ENCODE data around the gene TFDP1.

Gene TFDP1

DNA sequence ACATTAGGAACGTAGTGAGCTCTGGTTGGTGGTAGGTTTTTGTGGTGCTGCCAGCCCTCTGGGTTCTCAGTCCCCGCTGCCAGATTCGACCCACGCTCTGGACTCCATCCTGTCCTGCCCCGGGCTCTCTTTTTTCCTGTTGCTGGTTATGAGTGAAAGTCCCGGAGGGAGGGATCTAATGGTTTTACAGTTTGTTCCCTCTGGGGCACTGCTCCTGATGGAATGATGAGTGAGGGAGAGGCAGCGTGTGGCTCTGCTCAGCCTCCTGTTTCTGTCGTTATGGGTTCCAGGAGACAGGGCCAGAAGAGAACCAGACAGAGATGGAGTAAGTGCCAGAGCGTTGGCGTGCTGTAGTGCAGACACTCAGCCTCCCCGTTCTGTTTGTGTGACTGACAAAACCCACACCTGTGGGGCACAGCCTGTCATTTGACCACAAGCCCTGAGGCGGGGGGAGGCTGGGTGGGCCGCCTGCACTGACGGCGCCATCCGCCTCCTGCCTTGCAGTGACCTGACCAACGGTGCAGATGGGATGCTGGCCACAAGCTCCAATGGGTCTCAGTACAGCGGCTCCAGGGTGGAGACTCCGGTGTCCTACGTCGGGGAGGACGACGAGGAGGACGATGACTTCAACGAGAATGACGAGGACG lies 55.2 kb downstream of the TFDP1 start:
- TF ChIP-seq, protein P1, sequence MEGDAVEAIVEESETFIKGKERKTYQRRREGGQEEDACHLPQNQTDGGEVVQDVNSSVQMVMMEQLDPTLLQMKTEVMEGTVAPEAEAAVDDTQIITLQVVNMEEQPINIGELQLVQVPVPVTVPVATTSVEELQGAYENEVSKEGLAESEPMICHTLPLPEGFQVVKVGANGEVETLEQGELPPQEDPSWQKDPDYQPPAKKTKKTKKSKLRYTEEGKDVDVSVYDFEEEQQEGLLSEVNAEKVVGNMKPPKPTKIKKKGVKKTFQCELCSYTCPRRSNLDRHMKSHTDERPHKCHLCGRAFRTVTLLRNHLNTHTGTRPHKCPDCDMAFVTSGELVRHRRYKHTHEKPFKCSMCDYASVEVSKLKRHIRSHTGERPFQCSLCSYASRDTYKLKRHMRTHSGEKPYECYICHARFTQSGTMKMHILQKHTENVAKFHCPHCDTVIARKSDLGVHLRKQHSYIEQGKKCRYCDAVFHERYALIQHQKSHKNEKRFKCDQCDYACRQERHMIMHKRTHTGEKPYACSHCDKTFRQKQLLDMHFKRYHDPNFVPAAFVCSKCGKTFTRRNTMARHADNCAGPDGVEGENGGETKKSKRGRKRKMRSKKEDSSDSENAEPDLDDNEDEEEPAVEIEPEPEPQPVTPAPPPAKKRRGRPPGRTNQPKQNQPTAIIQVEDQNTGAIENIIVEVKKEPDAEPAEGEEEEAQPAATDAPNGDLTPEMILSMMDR (IDR thresholded peaks at IDR 0.05) = no peak

DNA sequence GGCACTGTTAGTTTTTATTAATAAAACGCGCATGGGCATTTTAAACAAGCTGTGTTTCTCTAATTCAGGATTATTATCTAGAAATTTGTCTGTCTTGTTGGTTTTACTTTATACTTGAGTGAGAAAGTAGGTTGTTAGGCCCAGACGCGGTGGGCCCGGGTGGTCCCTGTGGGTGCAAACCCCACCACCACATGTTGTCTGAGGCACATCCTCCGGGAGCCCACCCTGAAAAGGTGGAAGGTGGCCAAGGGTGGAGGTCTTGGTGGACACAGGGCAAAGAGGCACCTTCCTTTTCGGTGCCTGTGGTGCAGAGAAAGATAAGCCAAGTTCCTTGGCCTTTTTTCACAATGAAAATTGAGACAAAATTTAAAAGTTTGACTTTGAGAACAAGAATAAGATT lies 56.9 kb downstream of the TFDP1 start:
- TF ChIP-seq, protein P1 (IDR thresholded peaks at IDR 0.05) = no peak

DNA sequence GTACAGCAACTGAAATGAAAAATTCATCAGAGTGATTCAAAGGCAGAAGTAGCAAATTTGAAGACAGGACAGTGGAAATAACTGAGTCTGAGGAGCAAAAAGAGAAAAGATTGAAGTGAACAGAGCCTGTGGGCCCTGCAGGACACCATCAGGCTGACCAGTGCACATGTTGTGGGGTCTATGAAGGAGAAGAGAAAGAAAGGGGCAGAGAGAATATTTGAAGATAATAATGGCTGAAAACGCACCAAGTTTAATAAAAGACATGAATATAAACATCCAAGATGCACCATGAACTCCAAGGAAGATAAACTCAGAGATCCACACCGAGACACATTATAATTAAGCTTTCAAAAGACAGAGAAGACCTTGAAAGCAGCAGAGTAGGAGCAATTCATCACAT lies 58.0 kb downstream of the TFDP1 start:
- TF ChIP-seq, protein P1 (IDR thresholded peaks at IDR 0.05) = no peak

DNA sequence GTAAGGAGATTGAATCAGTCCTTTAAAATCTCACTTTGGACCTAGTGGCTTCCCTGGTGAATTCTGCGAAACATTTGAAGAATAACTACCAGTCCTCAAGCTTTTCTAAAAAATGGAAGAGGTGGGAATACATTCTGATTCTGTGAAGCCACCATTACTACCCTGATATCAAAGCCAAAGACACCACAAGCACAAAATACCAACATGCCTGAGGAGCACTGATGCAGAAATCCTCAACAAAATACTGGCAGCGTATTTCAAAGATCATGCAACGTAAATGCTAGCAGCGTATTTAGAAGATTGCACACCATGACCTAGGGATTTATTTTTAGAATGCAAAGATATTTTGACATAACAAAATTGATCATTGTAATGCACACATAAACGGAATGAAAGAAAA lies 59.0 kb downstream of the TFDP1 start:
- TF ChIP-seq, protein P1 (IDR thresholded peaks at IDR 0.05) = no peak

DNA sequence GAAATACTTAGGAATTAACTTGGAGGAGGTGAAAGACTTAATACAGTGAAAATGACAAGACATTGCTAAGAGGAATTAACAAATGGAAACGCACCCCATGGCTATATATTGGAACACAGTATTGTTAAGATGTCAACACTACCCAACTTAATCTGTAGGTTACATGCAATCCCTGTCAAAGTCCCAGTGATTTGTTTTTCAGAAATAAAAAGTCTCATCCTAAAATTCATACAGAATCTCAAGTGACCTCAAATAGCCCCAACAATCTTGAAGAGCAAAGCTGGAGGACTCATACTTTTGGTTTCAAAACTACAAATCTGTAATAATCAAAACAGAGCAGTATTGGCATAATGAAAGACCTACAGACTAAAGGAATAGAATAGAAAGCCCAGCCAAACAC lies 60.2 kb downstream of the TFDP1 start:
- TF ChIP-seq, protein P1 (IDR thresholded peaks at IDR 0.05) = no peak

DNA sequence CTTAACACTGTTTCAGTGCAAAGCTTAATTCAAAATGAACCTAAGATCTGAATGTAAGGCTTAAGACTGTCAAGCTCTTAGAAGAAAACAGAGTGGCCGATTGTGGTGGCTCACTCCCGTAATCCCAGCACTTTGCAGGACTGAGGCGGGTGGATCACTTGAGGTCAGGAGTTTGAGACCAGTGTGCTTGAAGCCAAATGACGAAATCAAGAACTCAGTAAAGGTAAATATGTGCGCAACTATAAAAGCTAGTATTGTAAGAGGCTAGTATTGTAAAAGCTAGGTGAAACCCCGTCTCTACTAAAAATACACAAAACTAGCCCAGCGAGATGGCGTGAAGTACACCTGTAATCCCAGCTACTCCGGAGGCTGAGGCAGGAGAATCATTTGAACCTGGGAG lies 60.8 kb downstream of the TFDP1 start:
- TF ChIP-seq, protein P1 (IDR thresholded peaks at IDR 0.05) = no peak

DNA sequence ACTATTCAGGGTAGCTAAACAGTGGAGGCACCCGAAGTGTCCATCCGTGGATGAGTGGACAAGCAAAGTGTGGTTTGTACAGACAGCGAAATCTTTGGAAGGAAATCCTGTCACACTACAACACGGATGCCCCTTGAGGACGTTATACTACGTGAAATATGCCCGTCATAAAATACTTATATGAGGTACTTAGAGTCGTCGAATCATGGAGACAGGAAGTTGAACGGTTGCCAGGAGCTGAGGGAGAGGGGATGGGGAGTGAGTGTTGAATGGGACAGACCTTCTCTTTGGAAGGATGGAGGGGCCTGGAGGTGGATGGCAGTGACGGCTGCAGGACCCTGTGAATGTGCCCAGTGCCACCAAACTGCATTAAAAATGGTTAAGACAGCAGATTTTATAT lies 61.8 kb downstream of the TFDP1 start:
- TF ChIP-seq, protein P1 (IDR thresholded peaks at IDR 0.05) = no peak

DNA sequence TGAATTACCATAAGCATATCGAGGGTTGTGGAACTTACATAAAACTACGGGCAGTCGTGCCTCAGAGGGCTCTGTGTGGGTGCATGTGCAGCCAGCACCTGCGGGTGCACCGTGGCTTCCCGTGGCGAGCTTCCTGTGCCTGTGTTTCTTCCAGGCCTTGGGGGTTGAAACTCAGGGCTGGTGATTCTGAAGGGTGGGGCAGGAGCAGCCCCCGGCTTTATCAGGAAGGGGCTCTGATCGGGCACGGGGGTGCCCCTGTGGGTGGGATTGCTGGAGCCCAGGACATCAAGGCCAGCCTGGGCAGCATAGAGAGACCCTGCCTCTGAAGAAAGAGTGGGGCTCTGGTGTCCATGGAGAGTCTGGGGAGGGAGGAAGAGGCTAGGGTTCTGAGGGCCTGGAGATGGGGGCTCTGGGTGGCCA lies 62.4 kb downstream of the TFDP1 start:
- TF ChIP-seq, protein P1 (IDR thresholded peaks at IDR 0.05) = no peak
